GM12892 (cell line): ENCODE measurements around the gene ZER1.
"Not testable (repeated sequence)": the region's sequence is repeated elsewhere in the genome, so short reads cannot be mapped to it uniquely, and the experiment has no call there.

Experiments used
- DNase-seq: peaks from one replicate; pipeline ENCODE4 v3.0.0; 2011; ENCODE audit not compliant: insufficient read length
- FAIRE-seq: peaks from 2 replicates; lab custom pipeline; 2011; peaks lifted over from hg19 to GRCh38; lab: Jason Lieb, UNC
- POLR2A ChIP-seq: IDR thresholded peaks from 2 replicates; pipeline ENCODE4 v1.6.1; 2011; ENCODE audit warnings: low read depth, low read length, control low read depth
- POLR2AphosphoS5 ChIP-seq: IDR thresholded peaks from 2 replicates; pipeline ENCODE4 v1.6.1; 2011; ENCODE audit warnings: low read depth, low read length, control low read depth
- TAF1 ChIP-seq: IDR thresholded peaks from 2 replicates; pipeline ENCODE4 v1.6.1; 2011; ENCODE audit warnings: low read depth, mild to moderate bottlenecking, control low read depth, low read length, borderline replicate concordance

ZER1 gene

GRCh38 chr9:128694344-128694743 is 77.4 kb downstream of the ZER1 start:
- FAIRE-seq (no peak), DNase-seq (no peak)
- no peak for TF ChIP-seq POLR2AphosphoS5
- TF ChIP-seq POLR2A, result no peak
- no peak for TF ChIP-seq TAF1

GRCh38 chr9:128693738-128694137 is 78.0 kb downstream of the ZER1 start:
- not testable (repeated sequence) for FAIRE-seq, DNase-seq

- TF ChIP-seq POLR2AphosphoS5, result no peak
- no peak for TF ChIP-seq POLR2A
- TF ChIP-seq TAF1, result no peak
- FAIRE-seq, result no peak
- DNase-seq, result no peak
Observed at GRCh38 chr9:128690684-128691034, 81.1 kb downstream of the ZER1 start.

GRCh38 chr9:128689820-128690683 is 81.7 kb downstream of the ZER1 start:
- DNase-seq (no peak), FAIRE-seq (peak; percentile 14)
- TF ChIP-seq POLR2AphosphoS5, result peak; percentile 56; the same call in 1 of the 2 replicates
- no peak for TF ChIP-seq TAF1
- TF ChIP-seq POLR2A, result peak; percentile 38; the same call in 1 of the 2 replicates

- no peak for FAIRE-seq
- no peak for TF ChIP-seq TAF1
- TF ChIP-seq POLR2A, result 0 out of 2 replicates have a peak, but pooled peaks have one; percentile 2
- DNase-seq, result no peak
Observed at GRCh38 chr9:128689293-128689774, 82.4 kb downstream of the ZER1 start.

- peak; percentile 96 for DNase-seq
- peak; percentile 66; the same call in 1 of the 2 replicates for TF ChIP-seq POLR2A
- peak; percentile 63 for TF ChIP-seq POLR2AphosphoS5
- TF ChIP-seq TAF1, result peak; percentile 60; the same call in 1 of the 2 replicates
- FAIRE-seq, result peak; percentile 97
Observed at GRCh38 chr9:128688501-128689292, 83.0 kb downstream of the ZER1 start, which contains the start of gene SET. Gene SET (plus strand): TSS chr9:128689222. CDS start chr9:128689583, 361 bp downstream.

GRCh38 chr9:128687453-128687852 is 84.3 kb downstream of the ZER1 start:
- TF ChIP-seq POLR2A (no peak), TAF1 (no peak), POLR2AphosphoS5 (no peak)
- FAIRE-seq (no peak), DNase-seq (no peak)

GRCh38 chr9:128685636-128686489 is 85.9 kb downstream of the ZER1 start:
- no peak for TF ChIP-seq POLR2A
- TF ChIP-seq TAF1, result no peak
- TF ChIP-seq POLR2AphosphoS5, result no peak
- DNase-seq (no peak), FAIRE-seq (no peak)

- TF ChIP-seq POLR2AphosphoS5 (peak; percentile 95), POLR2A (peak; percentile 93), TAF1 (peak; percentile 87)
- FAIRE-seq (peak; percentile 94), DNase-seq (peak; percentile 78)
Observed at GRCh38 chr9:128684325-128685199, 87.2 kb downstream of the ZER1 start.

- TF ChIP-seq POLR2AphosphoS5 (no peak), TAF1 (no peak), POLR2A (no peak)
- FAIRE-seq (no peak), DNase-seq (no peak)
Observed at GRCh38 chr9:128684065-128684324, 87.7 kb downstream of the ZER1 start.
